Femur (tissue), 1 donor: Measurements from ENCODE around the gene SAP30L.

Experiments
- DNase-seq: peaks from one replicate; pipeline ENCODE4 v3.0.0-alpha.2; 2017

Gene SAP30L

DNA sequence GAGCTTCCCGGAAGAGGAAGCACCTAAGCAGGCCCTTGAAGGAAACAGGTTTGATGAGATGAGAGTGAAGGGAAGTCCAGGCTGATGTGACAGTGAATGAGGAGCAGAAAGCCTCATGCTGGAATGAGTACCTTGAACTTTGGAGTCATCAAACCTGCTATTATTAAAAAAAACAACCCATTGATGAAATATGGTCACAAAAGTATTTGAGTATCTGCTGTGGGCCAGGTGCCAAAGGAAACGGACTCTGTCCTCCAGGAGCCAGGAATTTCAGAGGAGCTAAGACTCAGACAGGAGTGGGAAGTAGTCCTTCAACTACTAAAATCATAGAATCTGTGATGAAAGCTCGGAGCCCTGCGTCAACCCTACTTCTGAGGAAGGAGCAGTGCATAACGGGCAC is 20.4 kb downstream of the SAP30L start:
- no peak for DNase-seq

GRCh38 chr5:154466671-154467070 is 20.9 kb downstream of the SAP30L start:
- DNase-seq = no peak

DNA sequence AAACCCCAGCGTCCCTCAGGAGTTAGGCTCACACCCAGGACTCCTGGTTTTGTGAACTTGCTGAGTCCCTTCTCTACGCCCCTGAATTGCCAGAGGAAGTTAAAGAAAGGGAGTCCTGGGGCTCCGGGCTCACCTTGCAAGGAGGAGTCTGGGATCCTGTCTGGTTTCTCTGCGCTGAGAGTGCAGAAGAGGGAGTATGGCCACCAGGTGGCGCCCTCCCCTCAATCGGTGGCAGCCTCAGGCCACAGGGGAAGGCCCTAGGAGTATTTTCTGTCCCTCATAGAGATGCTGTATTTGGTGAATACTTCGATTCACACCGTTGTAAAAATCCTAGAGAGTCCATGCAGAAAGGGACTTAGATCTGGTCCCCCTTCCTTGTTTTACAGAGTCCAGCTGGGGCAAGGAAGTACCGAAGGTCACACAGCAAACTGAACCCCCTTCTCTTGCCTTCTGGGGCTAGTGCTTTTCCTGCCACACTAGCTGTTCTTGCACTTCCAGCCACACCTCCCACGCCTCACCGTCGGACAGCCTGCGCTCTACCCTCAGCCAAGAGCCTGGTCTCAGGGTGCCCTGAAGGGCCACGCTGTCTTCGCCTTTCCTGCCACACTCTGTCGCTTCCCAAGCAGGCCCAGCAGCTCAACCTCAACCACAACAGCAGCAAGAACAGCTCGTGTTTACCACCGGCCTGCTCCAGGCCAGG is 22.0 kb downstream of the SAP30L start:
- peak; percentile 81 for DNase-seq

DNA sequence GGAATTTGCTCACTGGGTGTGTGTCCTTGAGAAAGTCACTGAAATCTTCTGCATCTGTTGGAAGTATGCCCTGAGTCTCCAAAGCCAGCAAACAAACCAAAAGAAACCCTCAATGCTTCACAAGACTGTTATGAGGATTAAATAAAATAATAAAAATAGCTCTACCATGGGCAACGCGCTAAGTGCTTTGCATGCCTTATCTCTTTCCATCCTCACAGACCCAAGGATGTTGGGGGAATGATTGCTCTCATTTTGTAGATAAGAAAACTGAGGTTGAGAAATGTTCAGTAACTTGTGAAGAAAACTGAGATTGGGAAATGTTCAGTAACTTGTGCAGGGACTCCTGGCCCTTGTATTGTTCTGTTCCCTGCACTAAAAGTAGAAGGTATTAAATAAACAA is 24.3 kb downstream of the SAP30L start:
- no peak for DNase-seq

DNA sequence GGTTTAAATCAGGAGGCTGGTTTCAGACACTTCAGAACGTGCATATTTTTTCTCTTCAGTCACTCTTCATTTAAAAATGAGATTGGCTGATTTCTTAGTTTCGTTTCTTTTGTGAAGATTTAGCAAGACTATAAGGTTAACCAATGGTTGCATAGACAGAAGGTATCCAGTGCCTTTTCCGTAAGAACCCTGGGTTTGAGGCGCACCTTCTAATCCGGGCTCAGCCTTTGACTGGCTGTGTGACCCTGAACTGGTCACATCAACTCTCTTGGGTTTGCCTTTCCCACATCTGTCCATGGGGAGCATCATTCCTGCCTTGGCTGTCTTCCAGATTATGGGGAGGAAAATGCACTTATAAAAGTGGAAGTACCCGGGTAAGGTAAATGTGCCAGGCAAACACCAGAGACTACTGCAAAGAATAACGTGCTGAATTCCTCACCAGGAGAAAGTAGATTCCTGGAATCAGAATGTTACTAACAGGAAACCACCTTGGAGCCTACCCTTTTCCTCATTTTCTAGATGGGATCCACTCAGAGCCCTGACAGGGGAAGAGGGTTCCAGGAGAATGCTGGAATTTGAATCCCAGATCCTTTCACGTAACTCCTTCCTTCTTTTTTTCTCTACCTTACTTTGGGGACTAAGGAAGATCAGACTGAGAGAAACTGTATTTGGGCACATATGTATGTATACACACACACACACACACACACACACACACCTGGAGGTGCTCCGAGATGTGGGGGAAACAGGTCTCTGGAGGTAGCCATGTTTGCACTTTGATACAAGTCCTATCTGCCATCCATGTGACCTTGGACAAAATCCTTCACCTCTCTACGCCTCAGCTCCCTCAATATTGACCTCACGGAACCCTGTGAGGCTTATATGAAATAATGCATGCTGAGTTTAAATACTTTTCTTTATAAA is 25.4 kb downstream of the SAP30L start:
- no peak for DNase-seq

DNA sequence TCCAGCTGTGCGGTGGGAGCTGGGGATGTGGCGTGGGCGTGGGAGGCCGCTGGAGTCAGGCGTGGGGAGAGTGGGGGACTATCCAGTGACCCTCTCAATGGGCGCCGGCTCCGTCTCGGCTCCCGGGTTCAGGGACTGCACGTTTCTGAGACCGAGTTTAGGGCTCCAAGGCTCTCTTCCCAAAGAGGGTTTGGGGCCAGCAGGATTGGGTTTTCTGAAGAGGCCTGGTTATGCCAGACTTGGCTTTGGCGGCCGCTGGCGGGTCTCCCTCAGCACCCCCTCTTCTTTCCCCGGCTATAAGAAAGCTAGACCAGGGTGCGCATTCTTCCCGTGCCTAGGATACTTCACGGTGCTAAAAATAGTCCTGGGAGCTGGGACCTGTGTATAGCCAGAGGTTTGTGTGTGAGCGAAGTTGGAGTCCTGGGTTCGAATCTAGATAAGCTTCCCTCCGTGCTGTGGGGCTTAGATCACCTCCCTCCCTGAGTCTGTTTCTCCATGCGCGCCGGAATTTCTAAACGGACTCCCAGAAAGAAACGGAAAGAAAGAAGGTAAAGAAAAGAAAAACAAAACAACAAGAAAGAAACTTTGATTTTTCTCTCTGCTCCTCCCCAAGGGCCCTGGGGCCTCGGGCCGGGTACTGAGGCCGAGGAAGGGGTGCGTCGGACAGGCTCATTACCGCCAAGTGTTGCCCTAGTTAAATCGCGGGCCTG is 27.2 kb downstream of the SAP30L start:
- no peak for DNase-seq

DNA sequence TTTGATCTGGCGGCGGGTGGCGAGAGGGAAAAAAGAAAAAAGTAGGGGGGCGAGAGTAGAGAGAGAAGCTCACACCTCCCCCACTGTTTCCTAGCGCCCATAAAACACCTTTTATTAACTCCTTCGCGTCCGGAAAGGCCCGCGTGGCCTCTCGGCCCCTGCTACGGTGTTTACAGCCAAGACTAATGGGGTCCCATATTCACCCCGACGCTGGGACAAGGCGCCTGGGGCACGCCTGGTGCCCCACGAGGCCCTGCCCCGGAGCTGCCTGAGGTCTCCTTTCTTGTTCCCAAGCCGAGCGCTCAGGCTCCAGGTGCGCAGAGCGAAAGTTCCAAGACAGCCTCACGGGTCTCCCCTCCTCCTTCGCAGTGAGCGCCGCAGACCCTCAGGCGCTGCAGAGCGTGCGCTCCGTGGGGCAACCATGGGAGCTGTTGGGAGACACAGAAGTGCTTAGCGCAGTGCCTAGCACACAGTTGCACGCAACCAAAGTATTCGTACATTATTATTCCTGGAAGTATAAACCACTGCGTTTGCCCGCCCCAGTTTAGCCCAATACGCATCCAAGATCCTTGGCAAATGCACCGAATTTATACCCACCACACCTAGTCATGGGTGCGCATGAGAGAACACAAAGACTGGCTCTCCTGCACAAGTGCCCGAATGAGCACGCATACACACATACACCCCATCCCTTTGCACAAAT is 27.9 kb downstream of the SAP30L start:
- DNase-seq = no peak

DNA sequence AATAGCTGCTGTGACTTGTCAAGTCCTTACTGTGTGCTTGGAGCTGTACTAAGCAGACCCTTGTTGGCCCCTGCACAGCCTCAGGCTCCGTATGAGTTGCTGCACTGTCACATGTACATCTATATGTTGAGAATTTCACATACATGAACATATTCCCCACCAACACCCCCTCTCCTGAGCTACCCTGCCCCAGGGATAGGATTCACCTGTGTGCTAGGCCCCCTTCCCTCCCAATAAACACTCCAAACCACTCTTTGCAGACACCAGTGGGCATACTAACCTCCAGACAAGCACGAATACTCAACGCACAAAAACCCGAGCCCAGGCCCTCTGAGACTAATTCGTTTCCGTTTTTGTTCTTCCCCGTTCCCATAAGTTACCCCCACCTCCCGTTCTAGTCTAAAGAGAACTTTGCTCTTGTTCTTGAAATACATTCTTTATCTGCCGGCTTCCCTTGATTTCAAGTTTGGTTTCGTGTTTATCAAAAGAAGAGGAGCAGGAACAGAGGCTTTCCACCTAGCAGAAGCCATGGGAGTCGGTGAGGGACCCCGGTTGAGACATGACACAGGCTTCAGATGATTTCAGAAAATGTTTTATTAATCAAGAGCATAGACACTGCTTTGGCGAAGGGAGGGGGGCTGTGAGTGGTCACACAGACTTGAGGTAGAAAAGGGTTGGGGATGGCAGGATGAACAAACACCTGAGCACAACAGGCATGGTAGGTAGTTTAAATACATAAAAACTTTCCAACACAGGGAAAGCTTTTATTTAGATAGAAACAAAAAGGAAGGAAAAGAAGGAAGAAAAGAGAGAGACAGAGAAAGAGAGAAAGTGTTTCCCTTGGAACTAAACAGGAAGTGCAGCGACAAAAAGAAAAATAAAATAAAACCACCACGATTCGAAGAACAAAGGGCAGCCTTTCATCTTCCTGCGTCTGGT is 28.9 kb downstream of the SAP30L start:
- no peak for DNase-seq

GRCh38 chr5:154475591-154476353 is 30.0 kb downstream of the SAP30L start:
- no peak for DNase-seq

DNA sequence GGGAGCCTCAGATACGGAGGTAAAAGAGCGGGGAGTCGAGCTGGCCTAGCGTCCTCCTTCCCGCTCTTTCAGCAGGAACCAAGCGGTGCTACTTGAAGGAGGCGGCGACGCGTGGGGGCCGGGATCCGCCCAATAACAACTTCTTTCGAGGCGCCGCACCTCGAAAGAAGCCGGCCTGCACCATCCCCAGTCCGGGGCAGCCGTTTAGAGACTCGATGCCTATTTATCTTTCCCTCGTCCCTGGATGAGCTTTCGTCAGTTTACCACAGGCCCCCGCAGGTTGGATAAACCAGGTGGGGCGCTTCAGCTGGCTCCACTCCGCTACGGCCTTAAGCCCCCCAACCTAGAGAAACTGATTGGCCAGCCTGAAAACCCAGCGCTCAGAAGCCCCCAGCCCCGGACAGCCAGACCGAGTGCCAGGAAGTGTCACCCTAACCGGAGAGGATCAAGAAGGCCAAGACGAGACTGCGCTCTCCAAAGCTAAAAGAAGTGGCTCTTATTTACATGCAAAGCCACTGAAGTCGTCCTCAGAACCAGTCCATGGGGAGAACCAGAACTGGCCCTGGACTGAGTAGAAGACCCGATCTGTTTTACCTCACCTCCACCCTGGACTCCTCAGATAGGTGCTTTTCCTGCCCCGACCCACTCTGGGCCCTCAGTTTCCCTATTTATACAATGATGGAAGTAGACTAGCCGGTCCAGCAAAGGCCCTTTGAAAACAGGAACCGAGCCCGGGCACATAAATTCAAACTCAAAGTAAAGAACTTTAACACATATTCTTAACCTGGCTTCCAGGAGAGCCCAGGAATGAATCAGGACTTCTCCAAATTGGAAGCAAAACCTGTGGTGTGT is 30.8 kb downstream of the SAP30L start:
- DNase-seq = no peak

DNA sequence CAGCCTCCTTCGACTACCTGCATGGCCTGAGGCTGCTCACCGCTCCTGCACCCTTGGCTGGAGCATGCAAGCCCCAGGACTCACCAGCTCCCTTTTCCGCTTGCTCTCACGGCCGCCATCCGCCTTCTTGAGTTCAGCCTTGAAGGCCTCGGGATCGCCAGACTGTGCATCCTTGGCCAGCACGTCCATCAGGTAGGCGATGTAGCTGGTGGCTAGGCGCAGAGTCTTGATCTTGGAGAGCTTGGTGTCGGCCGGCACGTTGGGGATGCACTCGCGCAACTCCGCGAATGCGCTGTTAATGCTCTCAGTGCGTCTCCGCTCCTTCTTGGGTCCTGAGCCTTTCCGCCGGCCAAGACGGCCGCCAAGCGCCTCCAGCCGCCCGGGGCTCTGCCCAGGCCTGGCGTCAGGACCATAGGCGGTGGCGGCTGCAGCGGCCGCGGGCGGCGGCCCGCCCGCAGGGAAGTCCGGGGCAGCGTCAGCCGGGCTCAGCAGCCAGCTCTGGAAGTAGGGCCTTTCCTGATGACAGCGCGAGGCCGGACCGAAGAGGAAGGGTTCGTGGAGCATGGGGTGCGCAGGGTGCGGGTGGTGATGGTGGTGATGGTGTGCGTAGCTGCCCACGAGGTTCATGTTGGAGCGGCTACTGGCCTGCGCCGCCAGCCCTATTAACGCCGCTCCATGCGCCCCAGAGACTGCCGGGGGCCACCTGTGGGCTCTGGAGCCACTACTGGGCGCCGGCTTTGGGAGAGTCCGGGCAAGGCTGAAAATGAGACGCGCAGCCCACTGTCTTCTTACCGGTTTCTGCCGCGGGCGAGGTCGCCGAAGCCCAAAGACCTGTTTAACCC is 31.8 kb downstream of the SAP30L start:
- no peak for DNase-seq

DNA sequence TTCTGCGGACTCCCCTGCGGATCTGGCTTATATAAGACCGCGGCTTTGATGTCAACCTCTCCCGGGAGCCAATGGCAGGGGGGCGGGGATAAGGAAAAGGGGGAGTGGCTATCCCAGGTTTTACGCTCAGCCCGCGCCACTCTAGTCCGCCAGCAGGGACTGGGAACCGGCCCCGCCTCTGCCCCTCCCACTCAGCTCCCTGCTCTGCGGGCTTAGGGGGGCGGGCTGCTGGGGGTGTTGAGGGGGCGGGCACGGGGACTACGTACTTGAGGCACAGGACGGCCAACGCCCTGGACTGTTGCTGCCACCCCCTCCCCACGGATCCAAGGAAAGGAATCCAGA is 32.4 kb downstream of the SAP30L start, which contains the start of gene HAND1:
Gene HAND1, minus strand, starts transcription at position 4 of the 342 bp plus-strand sequence. CDS start 219 bp downstream, outside the sequence.
- no peak for DNase-seq

- DNase-seq = no peak
These were observed 33.0 kb downstream of the SAP30L start for GRCh38 chr5:154478752-154479159.

- DNase-seq = no peak
These were observed 33.6 kb downstream of the SAP30L start for GRCh38 chr5:154479160-154479943.

GRCh38 chr5:154479944-154480750 is 34.4 kb downstream of the SAP30L start:
- DNase-seq = no peak

- no peak for DNase-seq
These were observed 35.0 kb downstream of the SAP30L start for GRCh38 chr5:154480847-154481246.
